Keratinocyte (primary cell): ENCODE results near the gene SMIM14. TPM values are rescaled to one million over a fixed set of nuclear protein-coding genes. Genes with fewer than 3 reads are reported as not detected.
A peak's percentile ranks its signal among the peaks of the same experiment; 100 is the strongest.

Experiments used
- DNase-seq: peaks from one replicate; pipeline ENCODE4 v3.0.0-alpha.2; 2011; ENCODE audit warnings: low read depth, missing footprints, low spot score
- FAIRE-seq: peaks from 2 replicates; lab custom pipeline; 2011; peaks lifted over from hg19 to GRCh38; lab: Jason Lieb, UNC
- H2AFZ ChIP-seq: 2 replicates; pipeline ENCODE4 v1.6.0; 2012; ENCODE audit warnings: low read length, control low read depth, inconsistent platforms; ENCODE audit not compliant: control insufficient read depth
- H3K27ac ChIP-seq: 2 replicates; pipeline ENCODE4 v1.5.1; 2011; ENCODE audit warnings: low read length; ENCODE audit not compliant: control insufficient read depth, insufficient read depth
- H3K27me3 ChIP-seq: 3 replicates; pipeline ENCODE4 v1.6.0; 2011; ENCODE audit warnings: low read length; ENCODE audit not compliant: control insufficient read depth, insufficient read depth; ENCODE audit errors: extremely low read depth
- H3K36me3 ChIP-seq, 2 experiments: 2 replicates in 1 of 2; 3 replicates in 1 of 2; pipeline ENCODE4 v1.5.1; 2011; ENCODE audit warnings: low read length in 2 of 2, mild to moderate bottlenecking in 1 of 2; ENCODE audit not compliant: control insufficient read depth in 2 of 2, insufficient read depth in 2 of 2; ENCODE audit errors: extremely low read depth in 1 of 2
- H3K4me1 ChIP-seq: 3 replicates; pipeline ENCODE4 v1.5.1; 2011; ENCODE audit warnings: low read length; ENCODE audit not compliant: control insufficient read depth, insufficient read depth; ENCODE audit errors: extremely low read depth
- H3K4me2 ChIP-seq: 3 replicates; pipeline ENCODE4 v1.6.0; 2011; ENCODE audit warnings: low read depth, low read length; ENCODE audit not compliant: control insufficient read depth, insufficient read depth; ENCODE audit errors: extremely low read depth
- H3K4me3 ChIP-seq, 3 experiments: fragments of 200-600 bp in 1 of 3; sonication (generic) in 1 of 3; 2 replicates in 2 of 3; 3 replicates in 1 of 3; pipeline ENCODE4 v1.5.1; 2011 to 2016; ENCODE audit warnings: low read length in 3 of 3, mild to moderate bottlenecking in 3 of 3, control low read depth in 2 of 3, inconsistent platforms in 1 of 3, low read depth in 1 of 3, mixed read lengths in 1 of 3, mixed run types in 1 of 3, moderate library complexity in 1 of 3; ENCODE audit not compliant: control insufficient read depth in 2 of 3, insufficient read depth in 2 of 3; ENCODE audit errors: extremely low read depth in 1 of 3
- H3K79me2 ChIP-seq: 2 replicates; pipeline ENCODE4 v1.6.0; 2012; ENCODE audit warnings: low read length; ENCODE audit not compliant: control insufficient read depth, insufficient read depth
- H3K9ac ChIP-seq: 3 replicates; pipeline ENCODE4 v1.6.0; 2011; ENCODE audit warnings: low read length; ENCODE audit not compliant: control insufficient read depth, insufficient read depth; ENCODE audit errors: extremely low read depth
- H3K9me1 ChIP-seq: 3 replicates; pipeline ENCODE4 v1.6.0; 2011; ENCODE audit warnings: low read length; ENCODE audit not compliant: control insufficient read depth, insufficient read depth; ENCODE audit errors: extremely low read depth
- H3K9me3 ChIP-seq: 2 replicates; pipeline ENCODE4 v1.5.1; 2012; ENCODE audit warnings: low read depth, low read length; ENCODE audit not compliant: control insufficient read depth
- H4K20me1 ChIP-seq: 3 replicates; pipeline ENCODE4 v1.6.0; 2011; ENCODE audit warnings: low read length; ENCODE audit not compliant: control insufficient read depth, insufficient read depth; ENCODE audit errors: extremely low read depth
- EZH2 ChIP-seq: IDR thresholded peaks from one replicate; pipeline ENCODE4 v1.6.1; 2012; ENCODE audit warnings: inconsistent platforms, mild to moderate bottlenecking, low read length, moderate library complexity
- dilution Hi-C: fragments of 300-500 bp; cut with MboI; formaldehyde crosslinking; loops from one replicate; pipeline ENCODE4 v1.7.0; 2020; ENCODE audit warnings: low sequenced_read_pairs; ENCODE audit not compliant: extremely low pct_ligation_motif_present
- polyA plus RNA-seq, 5 experiments: library from polyadenylated mRNA; depleted of rRNA in 3 of 5; stranded (reverse) in 3 of 5; stranded (forward) in 1 of 5; unstranded in 1 of 5; fragments of >200 nt; gene quantifications; 1 replicate in 1 of 5; 2 replicates in 3 of 5; 3 replicates in 1 of 5; pipeline versions ENCODE4 v1.2.1 to v1.2.3, GENCODE V29; 2011 to 2012; ENCODE audit warnings: missing spikeins in 2 of 5, low read depth in 1 of 5, low replicate concordance in 1 of 5
- TF ChIP-seq, protein P1 (sequence below), 3 experiments: IDR thresholded peaks in 1 of 3; conservative IDR thresholded peaks in 1 of 3; optimal IDR thresholded peaks in 1 of 3; 2 replicates in 2 of 3; 3 replicates in 1 of 3; pipeline versions ENCODE3 to v1.5.1; 2011; ENCODE audit warnings: low read length in 3 of 3, mild to moderate bottlenecking in 3 of 3, moderate library complexity in 2 of 3, control low read depth in 1 of 3, inconsistent platforms in 1 of 3; ENCODE audit not compliant: insufficient read depth in 2 of 3; ENCODE audit errors: extremely low read depth in 1 of 3

The SMIM14 gene
- polyA plus RNA-seq, 1 donor (not counting 4 experiments of a cell fraction or from before 2014, with no cell fraction given) = 13.9 TPM

DNA sequence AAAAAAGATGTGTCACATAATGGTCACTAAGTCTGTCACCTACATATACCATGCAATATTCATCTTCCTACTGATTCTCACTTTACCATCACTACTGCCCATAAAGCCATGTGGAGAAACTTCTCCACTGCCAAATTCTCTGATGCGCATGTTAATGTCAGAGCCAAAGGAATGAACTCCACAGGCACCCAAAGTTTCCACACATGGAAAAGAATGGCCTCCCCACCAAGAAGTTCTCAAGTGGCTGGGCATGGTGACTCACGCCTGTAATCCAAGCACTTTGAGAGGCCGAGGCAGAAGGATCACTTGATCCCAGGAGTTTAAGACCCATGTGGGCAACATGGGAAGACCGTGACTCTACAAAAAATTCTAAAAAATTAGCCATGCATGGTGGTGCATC lies 67.6 kb downstream of the SMIM14 start:
- H2AFZ ChIP-seq = no peak overlapping the region
- H3K4me3 ChIP-seq = no peak overlapping the region
- no peak overlapping the region for H3K4me2 ChIP-seq
- no peaks in the 10 kb centered on the region for H3K27me3 ChIP-seq
- TF ChIP-seq EZH2 = no peak
- TF ChIP-seq, protein P1, sequence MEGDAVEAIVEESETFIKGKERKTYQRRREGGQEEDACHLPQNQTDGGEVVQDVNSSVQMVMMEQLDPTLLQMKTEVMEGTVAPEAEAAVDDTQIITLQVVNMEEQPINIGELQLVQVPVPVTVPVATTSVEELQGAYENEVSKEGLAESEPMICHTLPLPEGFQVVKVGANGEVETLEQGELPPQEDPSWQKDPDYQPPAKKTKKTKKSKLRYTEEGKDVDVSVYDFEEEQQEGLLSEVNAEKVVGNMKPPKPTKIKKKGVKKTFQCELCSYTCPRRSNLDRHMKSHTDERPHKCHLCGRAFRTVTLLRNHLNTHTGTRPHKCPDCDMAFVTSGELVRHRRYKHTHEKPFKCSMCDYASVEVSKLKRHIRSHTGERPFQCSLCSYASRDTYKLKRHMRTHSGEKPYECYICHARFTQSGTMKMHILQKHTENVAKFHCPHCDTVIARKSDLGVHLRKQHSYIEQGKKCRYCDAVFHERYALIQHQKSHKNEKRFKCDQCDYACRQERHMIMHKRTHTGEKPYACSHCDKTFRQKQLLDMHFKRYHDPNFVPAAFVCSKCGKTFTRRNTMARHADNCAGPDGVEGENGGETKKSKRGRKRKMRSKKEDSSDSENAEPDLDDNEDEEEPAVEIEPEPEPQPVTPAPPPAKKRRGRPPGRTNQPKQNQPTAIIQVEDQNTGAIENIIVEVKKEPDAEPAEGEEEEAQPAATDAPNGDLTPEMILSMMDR (optimal IDR thresholded peaks at IDR 0.05 in 1 of 3, IDR thresholded peaks at IDR 0.05 in 1 of 3, conservative IDR thresholded peaks at IDR 0.05 in 1 of 3; ENCODE audit: extremely low read depth in 1 of 3, insufficient read depth in 2 of 3, low read length in 3 of 3) = no peak
- no peaks in the 10 kb centered on the region for H3K36me3 ChIP-seq
- FAIRE-seq (no peak), DNase-seq (no peak)
- no peaks in the 10 kb centered on the region for H4K20me1 ChIP-seq
- H3K79me2 ChIP-seq = no peaks in the 10 kb centered on the region
- H3K27ac ChIP-seq = no peak overlapping the region
- dilution Hi-C loops = no loop called here
- H3K9me1 ChIP-seq = no peaks in the 10 kb centered on the region
- H3K9ac ChIP-seq = no peak overlapping the region
- peaks cover 21% of the 10 kb centered on the region for H3K4me1 ChIP-seq
- H3K9me3 ChIP-seq = no peaks in the 10 kb centered on the region

DNA sequence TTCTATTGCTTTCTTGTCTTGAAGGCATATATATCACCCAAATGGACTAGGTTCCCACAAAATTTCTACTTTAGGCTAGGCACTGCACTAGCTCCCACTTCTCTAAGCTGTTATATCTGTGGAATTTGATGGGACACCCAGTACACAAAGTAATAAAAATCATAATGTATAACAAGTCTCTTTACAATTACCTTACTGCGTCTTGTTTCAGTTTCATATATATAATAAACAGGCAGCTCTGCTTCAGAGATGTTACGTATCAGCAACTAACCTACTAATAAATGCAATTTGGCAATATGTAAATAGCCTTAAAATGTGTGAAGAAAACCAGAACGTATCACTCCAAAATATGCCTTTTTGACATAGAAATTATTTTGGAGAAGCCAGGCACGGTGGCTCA lies 69.5 kb downstream of the SMIM14 start:
- Histone ChIP-seq H2AFZ (peak overlapping the region; percentile 88), H3K36me3 (no peaks in the 10 kb centered on the region), H3K9me3 (no peaks in the 10 kb centered on the region), H3K79me2 (no peaks in the 10 kb centered on the region), H4K20me1 (no peaks in the 10 kb centered on the region), H3K9me1 (no peaks in the 10 kb centered on the region), H3K4me2 (peak overlapping the region; percentile 78), H3K27me3 (no peaks in the 10 kb centered on the region), H3K4me3 (peak overlapping the region; percentile 3 to 62 (median 56)), H3K27ac (peak overlapping the region; percentile 91), H3K9ac (peak overlapping the region; percentile 76), H3K4me1 (peaks cover 25% of the 10 kb centered on the region)
- FAIRE-seq (peak; percentile 64), DNase-seq (no peak)
- TF ChIP-seq, protein P1 (optimal IDR thresholded peaks at IDR 0.05 in 1 of 3, IDR thresholded peaks at IDR 0.05 in 1 of 3, conservative IDR thresholded peaks at IDR 0.05 in 1 of 3; ENCODE audit: extremely low read depth in 1 of 3, insufficient read depth in 2 of 3, low read length in 3 of 3) = no peak
- dilution Hi-C loops = no loop called here
